ENCODE measurements around the gene PTH2. TPM values are rescaled to one million over a fixed set of nuclear protein-coding genes. Genes with fewer than 3 reads are reported as not detected.

The PTH2 gene
- total RNA-seq, 1 experiment from 2014 or later = 0.96 TPM

DNA sequence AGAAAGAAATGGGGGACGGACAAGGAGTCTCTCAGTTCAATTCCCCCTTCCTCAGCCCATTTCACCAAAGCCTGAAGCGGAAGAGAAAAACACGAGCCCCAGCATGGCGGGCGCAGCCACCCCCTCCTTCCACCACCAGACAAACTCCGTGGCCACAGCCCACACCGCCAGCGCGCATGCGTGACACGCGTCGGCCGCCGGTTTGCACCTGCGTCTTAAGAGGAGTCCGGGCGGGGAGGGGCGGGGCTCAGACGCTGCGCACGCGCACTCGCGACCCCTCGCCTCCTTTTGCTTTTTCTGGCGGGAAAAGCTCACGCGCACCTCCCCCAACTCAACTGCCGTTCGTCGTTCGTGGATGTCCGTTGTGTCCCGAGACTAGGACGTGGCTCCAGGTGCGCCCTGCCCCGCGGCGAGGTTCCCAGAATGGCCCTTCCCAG lies 35.3 kb downstream of the PTH2 start, which contains the start of gene KASH5:
TSS of gene KASH5 (plus strand) at position 314 of the 437 bp plus-strand sequence. CDS start 2,635 bp downstream, outside the sequence.
- TF ChIP-seq, protein P1, sequence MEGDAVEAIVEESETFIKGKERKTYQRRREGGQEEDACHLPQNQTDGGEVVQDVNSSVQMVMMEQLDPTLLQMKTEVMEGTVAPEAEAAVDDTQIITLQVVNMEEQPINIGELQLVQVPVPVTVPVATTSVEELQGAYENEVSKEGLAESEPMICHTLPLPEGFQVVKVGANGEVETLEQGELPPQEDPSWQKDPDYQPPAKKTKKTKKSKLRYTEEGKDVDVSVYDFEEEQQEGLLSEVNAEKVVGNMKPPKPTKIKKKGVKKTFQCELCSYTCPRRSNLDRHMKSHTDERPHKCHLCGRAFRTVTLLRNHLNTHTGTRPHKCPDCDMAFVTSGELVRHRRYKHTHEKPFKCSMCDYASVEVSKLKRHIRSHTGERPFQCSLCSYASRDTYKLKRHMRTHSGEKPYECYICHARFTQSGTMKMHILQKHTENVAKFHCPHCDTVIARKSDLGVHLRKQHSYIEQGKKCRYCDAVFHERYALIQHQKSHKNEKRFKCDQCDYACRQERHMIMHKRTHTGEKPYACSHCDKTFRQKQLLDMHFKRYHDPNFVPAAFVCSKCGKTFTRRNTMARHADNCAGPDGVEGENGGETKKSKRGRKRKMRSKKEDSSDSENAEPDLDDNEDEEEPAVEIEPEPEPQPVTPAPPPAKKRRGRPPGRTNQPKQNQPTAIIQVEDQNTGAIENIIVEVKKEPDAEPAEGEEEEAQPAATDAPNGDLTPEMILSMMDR (conservative IDR thresholded peaks at IDR 0.05) = no peak
- H3K14ac ChIP-seq (ENCODE audit: insufficient read depth, low read length) = no peak within 1 kb of the TSS
- Mint-ChIP-seq H3K4me3 (peak within 1 kb of the TSS in 1 of 2 experiments; percentile 55; a peak in 1 of 5 replicates), H3K9me3 (peaks cover 1 to 2% of the 10 kb centered on the region in 2 experiments; a peak in 2 of 5 replicates), H3K36me3 (ENCODE audit: insufficient read depth in 1 of 3, low read depth in 3 of 3) (0 out of 7 replicates have a peak, but pooled peaks cover 0 to 1% (median 0%) of the 10 kb centered on the region in 3 experiments), H3K27ac (no peak within 1 kb of the TSS), H3K4me1 (peaks cover 4 to 16% of the 10 kb centered on the region in 2 experiments), H3K27me3 (ENCODE audit: low read depth) (peaks cover 11% of the 10 kb centered on the region)
- no peak within 1 kb of the TSS for H3T11ph ChIP-seq (ENCODE audit: low read length)
- H2BK5ac ChIP-seq (ENCODE audit: insufficient read length, low read length) = no peak within 1 kb of the TSS
- H3K18ac ChIP-seq (ENCODE audit: insufficient read length, low read depth, low read length) = no peak within 1 kb of the TSS
- H3K56ac ChIP-seq (ENCODE audit: insufficient read length, low read depth, low read length) = no peak within 1 kb of the TSS
- no peak within 1 kb of the TSS for H4K5ac ChIP-seq (ENCODE audit: insufficient read length, low read depth, low read length)
- no peaks in the 10 kb centered on the region for H3K79me1 ChIP-seq (ENCODE audit: insufficient read depth, low read depth, low read length, poor library complexity, severe bottlenecking)
- no peaks in the 10 kb centered on the region for H3K79me2 ChIP-seq (ENCODE audit: insufficient read depth, low read length)
- no peak within 1 kb of the TSS for H3K23ac ChIP-seq (ENCODE audit: insufficient read length, low read depth, low read length)
- H2BK12ac ChIP-seq (ENCODE audit: insufficient read length, low read depth, low read length) = no peak within 1 kb of the TSS
- H2AK5ac ChIP-seq (ENCODE audit: insufficient read length, low read length) = no peak within 1 kb of the TSS
- no peak within 1 kb of the TSS for H4K8ac ChIP-seq (replicated peaks; ENCODE audit: insufficient read length, low read depth, low read length)
- H4K20me1 ChIP-seq (ENCODE audit: control insufficient read depth, insufficient read depth, insufficient read length) = no peaks in the 10 kb centered on the region
- DNase-seq = no peak
- no peak within 1 kb of the TSS for H3K4me2 ChIP-seq (ENCODE audit: insufficient read depth, insufficient read length, low read length)
- H3K27ac ChIP-seq (ENCODE audit: insufficient read length, low read depth, low read length) = no peak within 1 kb of the TSS
- no peak within 1 kb of the TSS for H3K9ac ChIP-seq (ENCODE audit: extremely low read depth, insufficient read length, low read length)
- no peaks in the 10 kb centered on the region for H3K23me2 ChIP-seq (ENCODE audit: insufficient read length, low read depth, low read length, poor library complexity, severe bottlenecking)
- no peaks in the 10 kb centered on the region for H3K4me1 ChIP-seq (ENCODE audit: insufficient read depth, low read length)
- H2BK20ac ChIP-seq (ENCODE audit: low read depth, low read length, poor library complexity, severe bottlenecking) = no peak within 1 kb of the TSS
- H3K4ac ChIP-seq (ENCODE audit: low read depth, low read length) = no peak within 1 kb of the TSS
- no peaks in the 10 kb centered on the region for H3K27me3 ChIP-seq (ENCODE audit: insufficient read depth, low read length)
- H2BK15ac ChIP-seq (ENCODE audit: low read depth, low read length) = no peak within 1 kb of the TSS
- no peak within 1 kb of the TSS for H4K91ac ChIP-seq (ENCODE audit: insufficient read length, low read depth, low read length)
- no CpG with 5 or more reads among the region's 40 CpGs for WGBS (ENCODE audit: extremely low coverage, insufficient read length, low lambda C conversion rate)
- no peak within 1 kb of the TSS for H2AFZ ChIP-seq (ENCODE audit: low read length)
- no peak within 1 kb of the TSS for H2BK120ac ChIP-seq (ENCODE audit: low read depth, low read length, poor library complexity, severe bottlenecking)
- no peaks in the 10 kb centered on the region for H3K9me3 ChIP-seq (ENCODE audit: control insufficient read depth, low read depth, low read length)
